Measurements from ENCODE around the gene FOXO1. TPM values are rescaled to one million over a fixed set of nuclear protein-coding genes. Genes with fewer than 3 reads are reported as not detected.

The FOXO1 gene
- total RNA-seq, 1 donor from 2014 or later = 19.9 TPM

GRCh38 chr13:40618581-40619478 lies 47.6 kb downstream of the FOXO1 start:
- ATAC-seq (no peak), DNase-seq (no peak)
- H3K4me1 ChIP-seq = peaks cover 50% of the 10 kb centered on the region
- TF ChIP-seq CTCF (IDR thresholded peaks at IDR 0.05) = no peak
- H3K36me3 ChIP-seq = no peaks in the 10 kb centered on the region
- no peaks in the 10 kb centered on the region for H3K27me3 ChIP-seq (ENCODE audit: low read depth)
- intact Hi-C loops (cut with DNase I) = no loop called here
- H3K27ac ChIP-seq = no peak overlapping the region
- no peaks in the 10 kb centered on the region for H3K9me3 ChIP-seq
- H3K4me3 ChIP-seq = no peak overlapping the region

GRCh38 chr13:40617801-40618356 lies 48.6 kb downstream of the FOXO1 start:
- DNase-seq (no peak), ATAC-seq (peak; percentile 18 to 44)
- Histone ChIP-seq H3K36me3 (no peaks in the 10 kb centered on the region), H3K4me1 (peaks cover 55% of the 10 kb centered on the region), H3K9me3 (no peaks in the 10 kb centered on the region), H3K4me3 (no peak overlapping the region), H3K27me3 (ENCODE audit: low read depth) (no peaks in the 10 kb centered on the region), H3K27ac (no peak overlapping the region)
- intact Hi-C loops (cut with DNase I) = no loop called here
- TF ChIP-seq CTCF (IDR thresholded peaks at IDR 0.05) = no peak

GRCh38 chr13:40615619-40616018 lies 50.8 kb downstream of the FOXO1 start:
- H3K9me3 ChIP-seq = no peaks in the 10 kb centered on the region
- no peak overlapping the region for H3K4me3 ChIP-seq
- no peaks in the 10 kb centered on the region for H3K27me3 ChIP-seq (ENCODE audit: low read depth)
- no peaks in the 10 kb centered on the region for H3K36me3 ChIP-seq
- no peak for DNase-seq
- no peak overlapping the region for H3K27ac ChIP-seq
- intact Hi-C loops (cut with DNase I) = no loop called here
- peaks cover 68% of the 10 kb centered on the region for H3K4me1 ChIP-seq
- TF ChIP-seq CTCF (IDR thresholded peaks at IDR 0.05) = no peak
- ATAC-seq = no peak

DNA sequence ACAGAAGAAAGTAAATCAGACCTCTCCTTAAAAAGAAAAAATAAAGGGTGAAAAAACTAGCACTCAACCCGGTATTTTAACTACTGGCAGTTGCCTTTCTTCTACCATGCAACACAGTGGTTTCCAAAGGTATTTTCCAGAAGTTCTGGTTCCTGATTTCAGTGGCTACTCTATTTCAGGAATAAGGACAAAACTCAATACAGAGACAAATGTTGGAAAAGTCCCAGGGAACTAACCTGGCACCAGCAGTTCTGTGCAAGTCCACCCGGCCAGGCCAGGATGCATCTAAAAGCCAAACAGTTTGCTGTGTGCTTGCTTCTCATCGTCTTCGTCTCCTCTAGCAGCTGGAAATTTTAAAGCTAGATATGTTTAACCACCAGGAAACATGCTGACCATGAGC lies 52.5 kb downstream of the FOXO1 start:
- H3K9me3 ChIP-seq = no peaks in the 10 kb centered on the region
- peak overlapping the region; percentile 14 for H3K27ac ChIP-seq
- intact Hi-C loops (cut with DNase I) = no loop called here
- no peak for DNase-seq
- no peaks in the 10 kb centered on the region for H3K27me3 ChIP-seq (ENCODE audit: low read depth)
- TF ChIP-seq CTCF (IDR thresholded peaks at IDR 0.05) = no peak
- H3K36me3 ChIP-seq = no peaks in the 10 kb centered on the region
- no peak for ATAC-seq
- H3K4me1 ChIP-seq = peaks cover 66% of the 10 kb centered on the region
- no peak overlapping the region for H3K4me3 ChIP-seq

DNA sequence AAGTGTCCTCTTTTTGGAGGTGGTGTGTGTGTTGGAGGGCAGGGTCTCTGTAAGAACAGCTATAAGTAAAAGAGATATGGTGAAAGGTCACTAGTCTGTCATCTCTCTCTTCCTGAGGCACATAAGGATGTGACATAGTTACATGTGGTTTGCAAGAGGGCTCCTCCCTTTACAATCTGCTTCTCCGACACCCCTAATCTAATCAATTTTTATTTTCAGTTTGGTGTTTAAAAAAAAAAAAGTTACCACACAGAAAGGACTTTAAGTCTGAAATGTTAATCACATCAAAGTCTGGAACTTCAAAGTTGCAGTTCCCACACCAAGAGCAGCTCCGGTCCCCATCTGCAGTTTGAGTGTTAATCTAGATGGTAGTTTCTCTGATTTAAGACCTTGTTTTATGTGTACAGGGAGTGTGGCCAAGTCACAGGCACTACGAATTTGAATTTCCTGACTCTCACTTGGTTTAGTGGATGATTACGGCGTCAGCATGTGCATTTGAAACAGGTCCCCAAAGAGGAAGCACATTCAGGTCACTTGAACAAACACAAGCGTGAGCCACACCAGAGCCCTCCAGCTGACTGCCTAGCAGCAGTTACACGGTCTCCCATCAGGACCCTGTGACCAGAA lies 53.1 kb downstream of the FOXO1 start:
- intact Hi-C loops (cut with DNase I) = no loop called here
- H3K27me3 ChIP-seq (ENCODE audit: low read depth) = no peaks in the 10 kb centered on the region
- ATAC-seq (peak; percentile 64 to 71), DNase-seq (no peak)
- H3K27ac ChIP-seq = peak overlapping the region; percentile 14
- no peaks in the 10 kb centered on the region for H3K9me3 ChIP-seq
- no peak for TF ChIP-seq CTCF (IDR thresholded peaks at IDR 0.05)
- peaks cover 64% of the 10 kb centered on the region for H3K4me1 ChIP-seq
- no peak overlapping the region for H3K4me3 ChIP-seq
- H3K36me3 ChIP-seq = no peaks in the 10 kb centered on the region
